Heart left ventricle (tissue), 13 donors: ENCODE data around the gene MIF.

Source experiments
- POLR2A ChIP-seq, 2 donors: fragments of 450-650 bp; IDR thresholded peaks; one replicate each; pipeline ENCODE4 v1.6.1; 2017; ENCODE audit warnings: antibody characterized with exemption in 2 of 2, mild to moderate bottlenecking in 2 of 2, moderate library complexity in 2 of 2
- TF ChIP-seq, protein P1 (sequence below), 12 donors: fragments of 200-600 bp; sonication (generic) in 4 of 12; IDR thresholded peaks; one replicate each; pipeline versions ENCODE4 v1.5.0 to v1.8.0; 2018 to 2022; ENCODE audit warnings: antibody characterized with exemption in 12 of 12, mild to moderate bottlenecking in 5 of 12
- donor health status: ischemic (EF 13 %, LVEDD 7.1; RV severe dilation, severe dysfunction).
- donor health status: DM: no; HTN: yes; CAD: no.
- donor health status: DM: no; HTN: no; CAD: no.
- donor health status: ischemic (EF 25% LVEDD 6.9; RV normal size, moderate dysfunction).
- donor health status: ischemic (EF 25% LVEDD 5.7; RV mildly dilated, moderate dysfunction).
- donor health status: ischemic (EF 35%, LVEDD 5.7; RV mildly dilated, moderate dysfunction).
- donor health status: nonischemic (EF 11% LVEDD 7.7; RV severe dilation, severe dysfunction).
- donor health status: DM: yes; HTN: yes; CAD: no.
- donor health status: PGD.
- donor health status: ischemic (EF 29% LVEDD 5.4; RV normal size, mild dysfunction).
- donor health status: nonischemic (EF 23%, LVEDD 6.1; RV moderate dilation, normal function).

DNA sequence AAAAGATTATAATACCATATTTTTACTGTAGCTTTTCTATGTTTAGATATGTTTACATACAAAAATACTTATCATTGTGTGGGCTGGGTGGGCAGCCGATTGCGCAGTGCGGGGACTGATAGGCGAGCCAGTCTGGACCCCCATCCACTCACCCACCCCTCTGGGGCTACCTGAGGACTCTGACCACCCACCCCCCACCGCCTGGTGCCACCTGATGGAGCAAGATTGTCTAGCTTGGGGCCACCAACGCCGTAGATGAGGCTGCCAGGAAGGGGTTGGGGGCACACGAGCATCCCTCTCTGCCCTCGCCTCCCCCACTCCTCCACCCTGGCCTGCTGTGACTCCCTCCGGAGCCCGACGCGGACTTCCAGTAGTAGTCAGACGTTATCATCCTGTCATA lies 32.4 kb downstream of the MIF start:
- TF ChIP-seq, protein P1, sequence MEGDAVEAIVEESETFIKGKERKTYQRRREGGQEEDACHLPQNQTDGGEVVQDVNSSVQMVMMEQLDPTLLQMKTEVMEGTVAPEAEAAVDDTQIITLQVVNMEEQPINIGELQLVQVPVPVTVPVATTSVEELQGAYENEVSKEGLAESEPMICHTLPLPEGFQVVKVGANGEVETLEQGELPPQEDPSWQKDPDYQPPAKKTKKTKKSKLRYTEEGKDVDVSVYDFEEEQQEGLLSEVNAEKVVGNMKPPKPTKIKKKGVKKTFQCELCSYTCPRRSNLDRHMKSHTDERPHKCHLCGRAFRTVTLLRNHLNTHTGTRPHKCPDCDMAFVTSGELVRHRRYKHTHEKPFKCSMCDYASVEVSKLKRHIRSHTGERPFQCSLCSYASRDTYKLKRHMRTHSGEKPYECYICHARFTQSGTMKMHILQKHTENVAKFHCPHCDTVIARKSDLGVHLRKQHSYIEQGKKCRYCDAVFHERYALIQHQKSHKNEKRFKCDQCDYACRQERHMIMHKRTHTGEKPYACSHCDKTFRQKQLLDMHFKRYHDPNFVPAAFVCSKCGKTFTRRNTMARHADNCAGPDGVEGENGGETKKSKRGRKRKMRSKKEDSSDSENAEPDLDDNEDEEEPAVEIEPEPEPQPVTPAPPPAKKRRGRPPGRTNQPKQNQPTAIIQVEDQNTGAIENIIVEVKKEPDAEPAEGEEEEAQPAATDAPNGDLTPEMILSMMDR (IDR thresholded peaks at IDR 0.05) = no peak
- TF ChIP-seq POLR2A (IDR thresholded peaks at IDR 0.05) = no peak
